Uterus (tissue), 4 donors: ENCODE data around the gene PDE4DIP. TPM values are rescaled to one million over a fixed set of nuclear protein-coding genes. Genes with fewer than 3 reads are reported as not detected.
"Not testable (repeated sequence)": the region's sequence is repeated elsewhere in the genome, so short reads cannot be mapped to it uniquely, and the experiment has no call there.

Experiments used
- DNase-seq, 2 donors: peaks; one replicate each; pipeline ENCODE4 v3.0.0-alpha.2; 2019 to 2020
- H3K27ac ChIP-seq, 2 donors: fragments of 200-600 bp; sonication (generic); 1 replicate in 1 of 2; 2 replicates in 1 of 2; pipeline ENCODE4 v1.5.1; 2016 to 2018
- H3K27me3 ChIP-seq, 2 donors: fragments of 200-600 bp; sonication (generic); one replicate each; pipeline ENCODE4 v1.5.1; 2018 to 2019; ENCODE audit warnings: control low read depth in 1 of 2
- H3K36me3 ChIP-seq, 2 donors: fragments of 200-600 bp; sonication (generic); one replicate each; pipeline ENCODE4 v1.5.1; 2019; ENCODE audit warnings: control low read depth in 1 of 2
- H3K4me1 ChIP-seq, 2 donors: fragments of 200-600 bp; sonication (generic); one replicate each; pipeline ENCODE4 v1.5.1; 2018 to 2019; ENCODE audit warnings: control low read depth in 1 of 2
- H3K4me3 ChIP-seq, 2 donors: fragments of 200-600 bp; sonication (generic); 1 replicate in 1 of 2; 2 replicates in 1 of 2; pipeline ENCODE4 v1.5.1; 2018 to 2019; ENCODE audit warnings: mild to moderate bottlenecking in 1 of 2
- H3K9me3 ChIP-seq, 2 donors: fragments of 200-600 bp; sonication (generic); one replicate each; pipeline ENCODE4 v1.5.1; 2019; ENCODE audit warnings: control low read depth in 1 of 2
- intact Hi-C: fragments of 100-400 bp; cut with DNase I; formaldehyde crosslinking; loops from one replicate; pipeline ENCODE4 v1.15.1; 2023; ENCODE audit warnings: low total_unique reads
- total RNA-seq, 4 donors: library from RNA; depleted of rRNA in 3 of 4; stranded (reverse); fragments of >200 nt in 3 of 4; gene quantifications; one replicate each; pipeline versions ENCODE4 v1.1.0 to v1.2.4, GENCODE V29; 2014 to 2023
- donor health status: DM: yes; HTN: yes; CAD: no.

PDE4DIP gene
- total RNA-seq, 4 donors from 2014 or later = 24.6 to 61.9 (median 55.6) TPM

DNA sequence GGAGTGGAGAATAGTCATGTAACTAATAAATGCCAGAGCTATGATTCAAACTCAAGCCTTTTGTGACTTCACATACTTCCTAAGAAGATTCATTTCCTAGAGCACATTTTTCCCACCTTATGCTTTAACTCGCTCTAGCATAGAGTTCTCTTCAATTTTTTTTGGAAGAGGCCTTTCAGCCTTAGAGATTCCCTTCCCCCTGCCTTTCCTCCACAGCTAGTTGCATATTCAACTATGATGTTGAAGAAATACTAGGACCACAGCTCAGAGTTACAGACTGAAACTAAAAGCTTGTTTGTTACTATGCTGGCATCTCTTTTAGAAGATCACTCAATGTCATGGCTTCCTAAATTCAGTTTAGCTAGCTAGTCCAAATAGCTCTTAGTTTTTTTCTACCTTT, 131.2 kb downstream of the PDE4DIP start:
- H3K36me3 ChIP-seq, H3K4me3 ChIP-seq, H3K27ac ChIP-seq, H3K27me3 ChIP-seq, H3K4me1 ChIP-seq, intact Hi-C loops, DNase-seq, H3K9me3 ChIP-seq: not testable (repeated sequence)

DNA sequence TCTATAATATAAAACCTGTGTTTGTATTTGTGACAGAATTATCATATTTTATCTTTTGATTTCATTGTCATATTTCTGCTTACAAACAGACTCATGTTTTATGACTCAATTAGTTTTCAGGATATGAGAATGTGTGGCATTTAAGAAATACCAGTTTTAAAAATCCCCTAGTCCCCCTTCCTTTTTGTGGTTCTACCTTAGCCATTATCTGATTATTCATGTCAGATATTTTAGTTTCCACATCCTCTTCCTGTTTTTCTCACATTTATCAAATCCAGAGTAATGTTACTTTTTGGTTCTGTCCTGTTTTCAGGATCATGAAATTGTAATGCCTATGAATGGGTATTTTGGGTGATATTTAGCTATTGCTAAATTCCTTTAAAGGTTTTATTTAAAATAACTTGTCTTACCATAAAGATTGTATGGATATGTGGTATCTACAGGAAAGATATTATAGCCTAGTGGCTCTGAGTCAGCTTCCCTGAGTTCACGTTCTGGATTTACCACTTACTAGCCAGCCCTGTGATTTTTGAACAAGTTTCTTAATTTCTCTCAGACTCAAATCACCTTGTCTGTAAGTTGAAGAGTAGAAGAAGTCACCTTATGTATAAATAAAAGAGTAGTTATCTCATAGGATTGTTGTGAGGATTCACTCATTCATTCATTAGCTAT, 131.8 kb downstream of the PDE4DIP start:
- H3K27ac ChIP-seq, H3K4me3 ChIP-seq, DNase-seq, H3K27me3 ChIP-seq, H3K4me1 ChIP-seq, H3K36me3 ChIP-seq, intact Hi-C loops, H3K9me3 ChIP-seq: not testable (repeated sequence)

DNA sequence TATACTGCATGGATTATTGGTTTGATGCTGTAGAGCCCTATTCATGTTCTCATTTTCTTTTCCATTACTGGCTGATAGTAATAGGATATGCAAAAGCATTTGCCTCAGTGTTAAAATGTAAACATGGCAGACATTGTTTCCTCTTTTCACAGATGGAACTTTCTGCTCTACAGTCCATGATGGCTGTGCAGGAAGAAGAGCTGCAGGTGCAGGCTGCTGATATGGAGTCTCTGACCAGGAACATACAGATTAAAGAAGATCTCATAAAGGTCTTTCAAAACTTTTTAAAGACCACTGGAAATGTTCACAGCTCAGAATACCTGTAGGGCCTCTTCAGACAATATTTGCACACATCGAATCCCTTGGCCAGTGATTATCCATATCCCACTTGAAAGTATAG, 133.6 kb downstream of the PDE4DIP start:
- H3K36me3 ChIP-seq, DNase-seq, H3K4me1 ChIP-seq, H3K27me3 ChIP-seq, H3K27ac ChIP-seq, intact Hi-C loops, H3K9me3 ChIP-seq, H3K4me3 ChIP-seq: not testable (repeated sequence)

DNA sequence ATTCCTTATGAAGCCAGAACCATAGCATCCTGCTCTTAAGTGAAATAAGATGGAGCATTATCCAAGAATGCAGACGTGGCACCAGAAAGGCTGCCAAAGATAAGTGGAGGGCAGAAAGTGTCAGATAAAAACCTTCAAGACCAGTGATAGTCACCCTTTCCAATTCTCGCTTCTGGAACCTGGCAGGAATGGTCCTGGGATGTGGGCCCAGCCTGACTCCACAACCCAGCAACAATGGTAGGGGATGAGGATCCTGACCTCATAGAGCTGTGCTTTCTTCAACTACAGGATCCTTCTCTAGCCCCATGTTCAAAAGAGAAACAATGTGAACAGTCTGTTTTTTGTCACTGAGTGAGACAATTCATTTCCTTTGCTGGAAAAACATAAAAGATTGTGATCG, 145.2 kb downstream of the PDE4DIP start:
- H3K27ac ChIP-seq, H3K4me3 ChIP-seq, H3K4me1 ChIP-seq, DNase-seq, intact Hi-C loops, H3K27me3 ChIP-seq, H3K9me3 ChIP-seq, H3K36me3 ChIP-seq: not testable (repeated sequence)

DNA sequence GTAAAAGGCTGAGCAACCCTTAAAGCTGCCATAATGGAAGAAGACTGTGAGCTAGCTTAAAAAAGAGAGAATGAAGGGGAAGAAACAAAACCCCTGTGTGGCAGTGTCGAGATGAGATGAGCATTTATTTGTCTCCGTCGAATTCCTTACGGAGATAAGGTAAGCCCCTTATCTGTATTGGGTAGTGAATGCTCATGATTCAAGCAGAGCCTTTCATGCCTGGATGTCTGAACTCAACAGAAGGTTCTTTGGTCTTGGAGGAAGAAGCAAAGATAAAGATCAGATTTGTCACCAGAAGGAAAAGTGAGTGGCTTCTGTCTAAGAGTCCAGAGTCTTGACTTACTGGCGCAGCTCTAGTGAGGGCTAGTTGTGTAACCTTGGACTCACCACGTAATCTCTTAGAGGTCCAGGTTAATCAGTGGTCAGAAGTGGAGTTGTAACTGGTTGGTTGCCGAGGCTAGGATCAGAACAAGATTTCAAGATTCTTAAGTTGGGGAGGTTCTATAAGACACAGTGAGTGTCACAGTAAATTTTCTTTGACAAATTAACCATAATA, 146.1 kb downstream of the PDE4DIP start:
- DNase-seq, intact Hi-C loops, H3K4me1 ChIP-seq, H3K36me3 ChIP-seq, H3K4me3 ChIP-seq, H3K9me3 ChIP-seq, H3K27me3 ChIP-seq, H3K27ac ChIP-seq: not testable (repeated sequence)

DNA sequence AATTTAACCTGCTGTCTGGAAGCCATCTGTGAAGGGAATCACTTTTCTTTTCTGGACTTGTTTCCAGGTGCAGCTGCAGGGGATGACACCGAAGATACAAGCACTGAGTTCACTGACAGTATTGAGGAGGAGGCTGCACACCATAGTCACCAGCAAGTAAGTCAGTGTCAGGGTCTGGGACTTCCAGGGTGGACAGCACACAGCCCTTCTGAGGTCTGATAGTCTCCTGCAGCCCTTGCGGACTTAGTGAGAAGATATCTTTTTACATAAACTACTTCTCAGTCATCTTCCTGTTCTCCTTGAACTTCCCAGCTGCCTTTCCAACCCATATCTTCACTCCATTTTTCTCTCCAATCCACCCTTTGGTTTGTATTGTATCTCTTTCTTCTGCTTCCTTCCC, 147.6 kb downstream of the PDE4DIP start:
- H3K27ac ChIP-seq, intact Hi-C loops, H3K27me3 ChIP-seq, DNase-seq, H3K9me3 ChIP-seq, H3K4me1 ChIP-seq, H3K4me3 ChIP-seq, H3K36me3 ChIP-seq: not testable (repeated sequence)

DNA sequence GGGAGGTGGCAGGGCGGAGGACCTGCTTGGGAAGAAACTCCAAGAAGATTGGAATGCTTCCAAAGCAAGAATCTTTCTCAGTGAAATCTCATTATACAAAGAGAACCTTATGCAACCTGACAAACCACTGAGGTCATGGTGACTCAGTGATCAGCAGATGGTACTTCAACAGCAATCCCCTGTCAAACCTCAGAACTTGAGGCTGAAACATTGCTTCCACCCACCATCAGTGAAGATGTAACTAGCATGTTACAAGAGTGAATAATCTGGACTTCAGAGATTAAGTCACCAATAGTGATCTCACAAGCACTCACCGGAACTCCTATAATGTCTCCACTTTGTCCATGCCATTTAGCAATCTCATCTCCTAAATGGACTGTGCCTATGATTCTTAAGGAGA, 148.1 kb downstream of the PDE4DIP start:
- DNase-seq, H3K27me3 ChIP-seq, intact Hi-C loops, H3K4me1 ChIP-seq, H3K9me3 ChIP-seq, H3K27ac ChIP-seq, H3K36me3 ChIP-seq, H3K4me3 ChIP-seq: not testable (repeated sequence)

DNA sequence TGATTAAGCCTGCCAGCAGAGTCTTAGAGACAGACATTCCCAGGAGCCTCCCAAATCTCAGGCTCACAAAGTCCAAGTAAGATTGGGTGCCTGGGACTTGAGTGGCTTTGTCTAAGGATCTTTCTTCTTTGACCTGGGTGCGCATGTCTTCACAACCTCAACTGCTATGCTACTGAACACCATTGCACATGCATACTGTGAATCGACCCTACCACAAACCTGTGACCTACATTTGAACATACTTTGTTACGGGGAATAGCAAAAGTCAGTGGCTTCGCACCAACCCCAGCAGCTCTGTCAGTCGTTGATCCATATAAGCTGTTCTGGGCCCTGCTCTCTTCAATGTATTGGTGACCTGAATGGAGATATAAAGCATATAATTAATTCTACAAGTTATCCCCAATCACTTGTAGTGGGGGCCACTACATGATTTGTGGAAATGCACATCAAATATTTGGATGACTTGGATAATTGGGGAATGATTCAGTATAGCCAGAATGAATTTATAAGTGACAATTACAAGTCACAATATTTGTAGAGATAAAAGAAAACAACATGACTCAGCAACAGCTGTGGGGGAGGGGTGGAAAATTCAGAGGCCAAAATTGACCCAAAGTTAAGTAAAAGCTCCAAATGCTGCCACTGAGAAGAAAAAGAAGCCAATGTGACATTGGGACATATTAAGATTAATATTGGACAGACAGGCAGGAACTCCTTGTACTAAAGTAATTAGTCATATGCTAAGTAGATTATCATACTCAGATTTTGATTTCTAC, 152.4 kb downstream of the PDE4DIP start:
- DNase-seq, H3K27ac ChIP-seq, H3K27me3 ChIP-seq, H3K4me3 ChIP-seq, H3K4me1 ChIP-seq, H3K9me3 ChIP-seq, H3K36me3 ChIP-seq, intact Hi-C loops: not testable (repeated sequence)

DNA sequence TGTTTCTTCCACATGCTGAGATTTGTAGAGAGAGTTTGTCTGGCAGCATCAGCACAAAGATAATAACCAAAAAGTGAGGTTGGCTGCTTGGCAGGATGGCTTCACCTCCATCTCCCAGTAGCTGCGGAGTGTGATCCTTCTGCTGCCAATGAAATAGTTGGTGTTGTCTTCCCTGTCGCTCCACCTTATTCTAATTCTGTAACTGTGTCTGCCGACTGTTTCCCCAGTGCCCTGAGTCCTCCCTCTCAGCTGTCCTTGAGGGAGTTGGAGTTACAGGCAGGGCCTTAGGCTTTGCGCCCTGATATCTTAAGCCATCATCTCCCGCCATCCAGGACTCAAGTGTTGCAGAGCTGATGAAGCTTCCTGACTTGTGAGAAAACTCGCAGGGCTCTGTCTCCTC, 153.2 kb downstream of the PDE4DIP start:
- H3K9me3 ChIP-seq, H3K36me3 ChIP-seq, H3K4me3 ChIP-seq, intact Hi-C loops, H3K27ac ChIP-seq, H3K27me3 ChIP-seq, DNase-seq, H3K4me1 ChIP-seq: not testable (repeated sequence)

DNA sequence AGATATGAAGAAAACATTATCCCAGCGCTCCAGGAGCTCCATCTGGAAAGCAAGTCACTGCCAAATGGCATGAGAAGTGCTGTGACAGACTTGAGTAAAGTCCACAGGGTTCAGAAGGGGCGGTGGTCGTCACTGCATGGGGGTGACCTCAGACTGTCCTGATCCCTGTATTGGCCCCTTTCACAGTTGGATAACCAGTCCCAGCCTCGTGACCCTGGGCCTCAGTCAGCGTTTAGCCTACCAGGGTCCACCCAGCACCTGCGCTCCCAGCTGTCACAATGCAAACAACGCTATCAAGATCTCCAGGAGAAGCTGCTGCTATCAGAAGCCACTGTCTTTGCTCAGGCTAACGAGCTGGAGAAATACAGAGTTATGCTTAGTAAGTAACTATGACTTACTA, 158.4 kb downstream of the PDE4DIP start:
- H3K27ac ChIP-seq, H3K9me3 ChIP-seq, H3K36me3 ChIP-seq, H3K4me1 ChIP-seq, intact Hi-C loops, H3K4me3 ChIP-seq, H3K27me3 ChIP-seq, DNase-seq: not testable (repeated sequence)

DNA sequence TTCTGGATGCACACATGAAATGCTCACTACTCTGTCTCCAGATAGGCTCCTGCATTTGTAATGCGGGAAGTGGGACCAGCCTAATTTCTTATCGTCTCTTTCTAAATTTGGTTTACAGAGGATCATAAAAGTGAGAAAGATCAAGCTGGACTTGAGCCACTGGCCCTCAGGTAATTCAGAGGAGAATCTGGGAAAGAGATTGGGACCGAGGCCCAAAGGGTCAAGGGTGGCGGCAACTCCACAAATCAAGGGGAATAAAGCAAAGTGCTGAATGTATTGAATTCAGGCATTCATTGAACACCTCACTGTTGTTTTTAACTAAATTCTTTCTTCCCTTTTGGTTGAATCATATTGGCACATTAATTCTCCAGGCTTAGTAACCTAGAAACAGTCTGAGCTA, 164.1 kb downstream of the PDE4DIP start:
- DNase-seq, H3K27me3 ChIP-seq, H3K9me3 ChIP-seq, H3K27ac ChIP-seq, H3K4me1 ChIP-seq, H3K4me3 ChIP-seq, intact Hi-C loops, H3K36me3 ChIP-seq: not testable (repeated sequence)

DNA sequence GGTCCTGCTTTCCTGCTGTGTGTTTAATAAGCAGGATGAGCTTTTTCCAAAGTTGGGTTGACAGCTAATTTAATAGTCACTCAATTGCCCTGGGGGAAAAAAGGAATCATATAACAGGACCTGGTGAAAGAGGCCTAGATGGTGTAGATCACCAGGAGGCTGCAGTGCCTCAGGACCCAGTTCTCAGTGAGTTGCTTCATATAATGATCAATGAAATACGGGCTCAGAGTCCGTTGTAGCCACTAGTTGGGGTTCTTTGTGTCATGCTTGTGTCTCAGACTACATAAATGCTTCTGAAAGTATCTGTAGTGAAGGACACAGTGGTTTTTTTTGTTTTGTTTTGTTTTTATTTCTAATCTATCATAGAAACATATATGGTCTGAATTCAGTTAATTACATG, 164.5 kb downstream of the PDE4DIP start:
- H3K4me1 ChIP-seq, H3K9me3 ChIP-seq, H3K27ac ChIP-seq, DNase-seq, H3K36me3 ChIP-seq, H3K4me3 ChIP-seq, intact Hi-C loops, H3K27me3 ChIP-seq: not testable (repeated sequence)

DNA sequence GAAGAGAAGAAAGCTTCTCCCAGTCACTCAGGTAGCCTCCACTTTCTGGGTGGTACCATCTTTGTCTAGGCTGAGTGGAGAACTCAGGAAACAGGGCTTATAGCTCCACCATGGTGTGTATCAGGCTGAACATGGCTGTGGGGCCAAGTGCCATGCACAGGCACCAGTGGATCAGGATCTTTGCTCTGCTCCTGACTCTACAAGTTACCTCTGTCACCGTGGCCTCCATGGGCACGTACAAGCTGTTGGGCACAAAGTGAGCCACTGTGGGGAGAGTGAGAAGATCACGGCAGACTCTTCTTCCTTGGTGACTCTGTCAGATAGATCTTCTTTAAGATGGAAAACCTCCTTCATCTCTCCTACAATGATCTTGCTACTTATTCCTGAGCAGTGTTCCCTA, 165.5 kb downstream of the PDE4DIP start:
- H3K4me3 ChIP-seq, H3K9me3 ChIP-seq, H3K27me3 ChIP-seq, H3K4me1 ChIP-seq, H3K27ac ChIP-seq, DNase-seq, intact Hi-C loops, H3K36me3 ChIP-seq: not testable (repeated sequence)
